Endothelial cell (in vitro differentiated cells): ENCODE measurements around the gene ADIPOR2. TPM values are rescaled to one million over a fixed set of nuclear protein-coding genes. Genes with fewer than 3 reads are reported as not detected.

Experiments used
- DNase-seq: peaks from one replicate; pipeline ENCODE4 v3.0.0; 2021; ENCODE audit warnings: low spot score
- H3K27ac Mint-ChIP-seq: one replicate; pipeline ENCODE4 v1.8.0; 2021; ENCODE audit warnings: mixed read lengths, inconsistent platforms; ENCODE audit not compliant: unreplicated experiment
- H3K27me3 Mint-ChIP-seq: one replicate; pipeline ENCODE4 v1.8.0; 2021; ENCODE audit warnings: mild to moderate bottlenecking, moderate library complexity, mixed read lengths, inconsistent platforms; ENCODE audit not compliant: unreplicated experiment
- H3K36me3 Mint-ChIP-seq: one replicate; pipeline ENCODE4 v1.8.0; 2021; ENCODE audit warnings: mild to moderate bottlenecking, low read depth, mixed read lengths, inconsistent platforms; ENCODE audit not compliant: unreplicated experiment
- H3K4me1 Mint-ChIP-seq: one replicate; pipeline ENCODE4 v1.8.0; 2021; ENCODE audit warnings: mild to moderate bottlenecking, mixed read lengths, inconsistent platforms; ENCODE audit not compliant: unreplicated experiment
- H3K4me3 Mint-ChIP-seq: one replicate; pipeline ENCODE4 v1.8.0; 2021; ENCODE audit warnings: mild to moderate bottlenecking, mixed read lengths, inconsistent platforms; ENCODE audit not compliant: unreplicated experiment
- H3K9me3 Mint-ChIP-seq: one replicate; pipeline ENCODE4 v1.8.0; 2021; ENCODE audit warnings: mixed read lengths, inconsistent platforms; ENCODE audit not compliant: unreplicated experiment
- CTCF ChIP-seq: fragments of 200-600 bp; sonication (generic); IDR thresholded peaks from one replicate; pipeline ENCODE4 v1.5.0; 2021; ENCODE audit warnings: antibody characterized with exemption; ENCODE audit not compliant: unreplicated experiment
- total RNA-seq: library from RNA; stranded (reverse); fragmentation: NEBNext Ultra II Directional; extraction: Animal tissue kit (Norgen Biotek cat#: 25700); gene quantifications from one replicate; pipeline ENCODE4 v1.2.1, GENCODE V29; 2021; ENCODE audit not compliant: unreplicated experiment

Gene ADIPOR2
- total RNA-seq, 1 donor from 2014 or later = 41.8 TPM

- no peak for DNase-seq
- H3K27me3 Mint-ChIP-seq = no peaks in the 10 kb centered on the region
- H3K4me3 Mint-ChIP-seq = no peak overlapping the region
- no peaks in the 10 kb centered on the region for H3K36me3 Mint-ChIP-seq
- no peaks in the 10 kb centered on the region for H3K9me3 Mint-ChIP-seq
- no peaks in the 10 kb centered on the region for H3K4me1 Mint-ChIP-seq
- no peak overlapping the region for H3K27ac Mint-ChIP-seq
- TF ChIP-seq CTCF = no peak
Observed at GRCh38 chr12:1763153-1763552, 72.3 kb downstream of the ADIPOR2 start.

- H3K9me3 Mint-ChIP-seq = no peaks in the 10 kb centered on the region
- H3K4me1 Mint-ChIP-seq = no peaks in the 10 kb centered on the region
- no peaks in the 10 kb centered on the region for H3K36me3 Mint-ChIP-seq
- no peak overlapping the region for H3K27ac Mint-ChIP-seq
- no peak overlapping the region for H3K4me3 Mint-ChIP-seq
- no peaks in the 10 kb centered on the region for H3K27me3 Mint-ChIP-seq
- TF ChIP-seq CTCF = no peak
- DNase-seq = no peak
Observed at GRCh38 chr12:1766110-1766509, 75.2 kb downstream of the ADIPOR2 start.

- Mint-ChIP-seq H3K36me3 (no peaks in the 10 kb centered on the region), H3K27ac (no peak overlapping the region), H3K4me3 (no peak overlapping the region), H3K4me1 (no peaks in the 10 kb centered on the region), H3K9me3 (no peaks in the 10 kb centered on the region), H3K27me3 (no peaks in the 10 kb centered on the region)
- no peak for DNase-seq
- no peak for TF ChIP-seq CTCF
Observed at GRCh38 chr12:1767407-1768090, 76.7 kb downstream of the ADIPOR2 start.

GRCh38 chr12:1768615-1769014, 77.7 kb downstream of the ADIPOR2 start:
- Mint-ChIP-seq H3K27ac (no peak overlapping the region), H3K9me3 (no peaks in the 10 kb centered on the region), H3K4me3 (no peak overlapping the region), H3K4me1 (no peaks in the 10 kb centered on the region), H3K36me3 (no peaks in the 10 kb centered on the region), H3K27me3 (no peaks in the 10 kb centered on the region)
- no peak for DNase-seq
- no peak for TF ChIP-seq CTCF

GRCh38 chr12:1769809-1770494, 79.1 kb downstream of the ADIPOR2 start:
- no peaks in the 10 kb centered on the region for H3K4me1 Mint-ChIP-seq
- H3K27me3 Mint-ChIP-seq = no peaks in the 10 kb centered on the region
- no peaks in the 10 kb centered on the region for H3K36me3 Mint-ChIP-seq
- no peak for TF ChIP-seq CTCF
- H3K4me3 Mint-ChIP-seq = no peak overlapping the region
- H3K27ac Mint-ChIP-seq = no peak overlapping the region
- no peaks in the 10 kb centered on the region for H3K9me3 Mint-ChIP-seq
- DNase-seq = no peak
